GM19023 (cell line): ENCODE measurements around the gene TBC1D22A.

Experiments
- ATAC-seq: cut with Tn5 transposase; IDR thresholded peaks from one replicate; pipeline ENCODE4 v1.9.1; 2021; ENCODE audit warnings: mild to moderate bottlenecking, moderate library complexity; ENCODE audit not compliant: unreplicated experiment

The TBC1D22A gene

DNA sequence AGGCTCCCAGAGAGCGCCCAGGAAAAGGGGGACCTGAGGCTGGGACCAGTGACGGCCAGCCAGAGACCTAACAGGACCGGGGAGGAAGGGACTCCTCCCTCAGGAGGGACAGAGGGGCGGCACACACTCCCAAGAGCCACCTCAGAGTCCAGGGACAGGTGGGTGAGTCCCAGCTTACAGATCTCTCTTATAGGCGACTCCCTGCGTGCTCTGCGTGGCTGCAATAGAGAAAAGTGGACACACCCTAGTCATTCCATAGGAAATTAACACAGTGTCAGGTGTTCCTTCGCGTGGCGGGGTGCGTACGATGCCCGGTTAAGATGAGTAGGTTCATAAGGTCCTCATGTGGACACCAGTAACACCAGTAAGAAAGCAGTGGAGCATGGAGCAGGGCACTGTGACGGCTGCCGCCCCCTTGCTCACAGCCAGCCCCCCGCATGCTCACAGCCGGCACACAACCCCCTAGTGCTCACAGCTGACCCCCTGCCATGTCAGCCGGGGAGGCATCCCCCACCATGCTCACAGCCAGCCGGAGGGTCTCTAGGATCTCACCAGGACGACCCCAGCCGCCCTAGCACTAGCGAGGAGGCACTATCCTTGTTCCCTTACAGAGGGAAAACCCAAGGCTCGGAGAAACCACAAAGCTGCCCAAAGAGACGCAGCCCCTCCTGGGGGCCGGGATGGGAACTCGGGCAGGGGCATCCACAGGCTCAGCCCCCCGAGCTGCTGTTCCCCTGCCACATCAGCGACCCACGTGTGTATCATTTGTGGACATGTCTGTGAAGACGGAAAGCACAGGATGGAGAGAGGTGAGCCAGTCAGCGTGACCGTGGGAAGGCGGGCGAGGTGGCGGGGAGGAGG, 426.8 kb downstream of the TBC1D22A start:
- no peak for ATAC-seq

GRCh38 chr22:47190276-47190956, 428.0 kb downstream of the TBC1D22A start:
- no peak for ATAC-seq

GRCh38 chr22:47190957-47191670, 428.7 kb downstream of the TBC1D22A start:
- ATAC-seq: no peak

- ATAC-seq: no peak
These were observed 429.5 kb downstream of the TBC1D22A start for GRCh38 chr22:47191671-47192650.

- ATAC-seq: no peak
These were observed 430.4 kb downstream of the TBC1D22A start for GRCh38 chr22:47192651-47193437.

- no peak for ATAC-seq
These were observed 431.3 kb downstream of the TBC1D22A start for GRCh38 chr22:47193606-47194329.

DNA sequence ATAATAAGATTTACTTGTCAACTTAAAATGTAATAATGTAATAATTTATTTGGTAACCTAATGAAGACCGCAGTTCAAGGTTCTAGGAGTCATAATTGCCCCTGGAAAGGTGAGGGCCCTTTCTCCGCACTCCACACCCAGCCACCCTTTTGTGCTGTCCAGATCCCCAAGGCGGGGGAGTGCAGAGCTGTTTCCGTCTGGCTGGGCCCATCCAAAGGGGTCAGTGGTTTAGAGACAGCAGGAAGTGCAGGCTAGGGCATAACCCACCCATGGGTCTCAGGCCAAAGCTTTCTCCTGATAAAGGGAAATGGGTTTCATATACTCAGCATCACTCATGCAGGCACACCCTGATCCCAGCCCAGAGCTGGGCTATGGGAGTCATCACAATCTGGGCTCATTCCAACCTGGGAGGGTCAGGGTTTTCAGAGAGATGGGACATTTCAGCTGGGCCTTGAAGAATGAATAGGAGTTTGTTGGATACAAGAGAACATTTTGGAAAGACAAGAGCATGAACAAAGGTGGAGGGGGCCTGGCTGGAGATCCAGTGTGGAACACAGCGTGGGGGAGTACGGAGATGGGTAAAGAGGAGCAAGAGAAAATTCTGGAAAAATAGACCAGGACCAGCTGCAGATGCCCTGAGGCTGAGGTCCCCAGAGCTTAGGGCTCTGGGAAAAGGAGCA, 432.2 kb downstream of the TBC1D22A start:
- ATAC-seq: no peak

DNA sequence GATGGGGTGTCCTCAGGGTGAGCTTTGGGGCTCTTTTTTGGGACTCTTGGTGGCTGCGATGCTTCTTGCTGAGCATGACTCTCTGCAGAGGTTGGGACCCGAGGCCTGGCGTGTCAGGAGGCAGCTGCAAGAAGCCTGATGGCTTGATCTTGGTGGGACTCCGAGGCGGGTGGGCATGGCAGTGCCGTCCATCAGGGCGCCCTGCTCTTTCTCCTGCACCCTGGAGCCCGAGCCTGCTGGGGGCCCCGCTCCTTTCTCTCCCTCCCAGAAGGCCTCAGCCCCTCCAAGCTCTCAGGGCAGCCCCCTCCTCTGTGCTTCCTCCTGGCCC, 432.7 kb downstream of the TBC1D22A start:
- ATAC-seq: no peak

DNA sequence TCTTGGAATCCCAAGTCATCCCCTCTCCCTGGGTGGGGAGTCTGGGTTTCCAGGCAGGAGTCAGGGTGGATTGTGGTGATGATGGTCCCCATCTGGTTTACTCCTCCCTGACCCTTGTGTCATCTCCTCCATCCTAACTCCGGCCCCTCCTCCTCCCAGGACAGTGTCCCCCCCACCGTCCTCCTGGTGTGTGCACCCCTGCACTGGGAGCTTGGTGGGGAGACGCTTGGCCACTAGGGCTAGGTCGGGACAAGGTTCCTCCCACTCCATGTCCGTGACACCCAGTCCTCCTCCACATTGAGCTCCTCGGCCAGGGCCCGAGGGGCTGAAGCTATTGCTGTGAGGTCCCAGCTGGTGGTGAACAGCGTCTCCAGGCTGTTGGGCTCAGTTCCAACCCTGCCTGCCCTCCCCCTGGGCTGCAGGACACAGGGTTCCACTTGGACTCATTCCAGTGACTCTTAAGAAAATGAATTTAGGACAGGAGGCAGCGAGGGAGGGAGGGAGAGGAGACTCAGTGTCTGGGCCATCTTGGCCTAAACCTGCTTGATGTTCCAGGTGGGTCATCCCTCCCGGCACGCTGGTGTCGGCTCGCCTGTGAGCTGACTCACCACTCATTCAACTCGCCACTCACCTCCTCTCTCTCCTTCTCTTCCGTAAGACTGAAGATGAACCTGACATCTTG, 433.2 kb downstream of the TBC1D22A start:
- no peak for ATAC-seq

GRCh38 chr22:47196166-47196849, 433.9 kb downstream of the TBC1D22A start:
- ATAC-seq: no peak

DNA sequence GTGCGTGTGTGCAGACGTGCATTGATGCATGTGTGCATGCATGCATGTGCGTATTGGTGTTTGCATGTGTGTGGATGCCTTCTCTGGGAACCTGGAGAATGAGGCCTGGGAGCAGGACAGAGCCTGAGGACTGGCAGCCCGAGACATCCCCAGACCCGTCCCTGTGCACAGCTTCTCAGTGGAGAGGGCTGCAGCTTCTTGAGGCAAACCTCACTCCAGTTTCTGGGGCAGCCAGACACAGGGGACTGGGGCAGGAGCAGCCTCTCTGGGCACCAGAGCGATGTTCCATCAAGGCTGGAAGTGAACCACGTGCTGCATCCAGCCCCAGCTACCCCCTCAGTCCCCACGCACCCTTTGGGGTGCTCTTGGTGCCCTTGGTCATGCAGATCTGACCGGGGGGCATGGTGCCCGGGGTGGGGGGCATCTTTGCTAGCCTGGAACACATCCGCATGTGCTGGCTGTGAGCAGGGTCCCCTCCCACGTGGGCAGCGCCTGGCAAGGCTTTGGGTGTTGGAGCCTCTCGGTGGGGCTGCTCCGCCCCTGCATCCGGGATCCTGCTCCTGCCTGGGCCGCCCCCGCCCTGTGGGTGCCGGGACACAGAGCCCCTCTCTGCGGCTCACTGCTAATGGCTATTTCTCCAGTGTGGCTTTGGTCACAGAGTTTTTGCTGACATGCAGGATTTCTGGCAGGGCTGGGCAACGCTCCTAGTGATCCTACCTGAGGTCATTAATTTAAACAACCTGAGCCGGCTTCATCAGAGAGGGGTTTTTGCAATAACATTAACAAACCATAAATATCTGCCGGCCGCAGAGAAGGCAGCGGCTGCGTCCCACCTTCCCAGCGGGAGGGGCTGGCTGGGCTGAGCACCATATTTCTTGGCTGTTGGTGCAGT, 434.7 kb downstream of the TBC1D22A start:
- no peak for ATAC-seq

DNA sequence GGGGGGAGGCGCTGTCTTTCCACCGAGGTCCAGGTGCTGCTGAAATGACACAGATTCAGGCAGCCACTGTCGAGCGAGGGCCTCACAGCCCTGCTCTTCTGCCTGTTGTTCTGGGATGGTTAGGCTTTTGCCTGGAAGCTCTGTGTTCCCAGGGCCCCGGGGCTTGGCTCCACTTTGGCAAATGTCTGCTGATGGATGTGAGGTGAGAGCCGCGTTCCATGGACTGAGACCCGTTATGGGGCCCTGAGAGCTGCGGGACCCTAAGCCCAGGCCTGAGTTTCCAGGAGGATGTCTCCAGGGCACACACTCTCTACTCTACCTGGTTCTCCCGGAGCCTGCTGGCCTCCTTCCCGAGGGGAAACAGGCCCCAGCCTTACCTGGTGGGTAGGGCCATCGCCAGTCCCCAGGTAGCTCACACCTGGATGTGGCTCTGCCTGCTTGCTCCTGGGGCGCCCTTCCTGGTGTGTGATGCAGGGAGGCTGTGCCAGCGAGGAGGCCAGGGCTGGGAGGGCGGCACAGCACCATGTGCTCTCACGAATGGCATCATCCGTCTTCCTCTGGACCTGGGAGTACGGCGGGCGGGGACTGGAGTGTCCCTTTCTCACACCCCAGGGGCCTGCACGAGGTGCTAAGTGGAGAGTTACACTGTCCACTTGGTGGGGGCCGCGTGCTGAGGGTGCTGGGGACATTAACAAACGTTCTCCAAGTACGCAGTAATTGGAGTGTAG, 435.5 kb downstream of the TBC1D22A start:
- ATAC-seq: no peak

DNA sequence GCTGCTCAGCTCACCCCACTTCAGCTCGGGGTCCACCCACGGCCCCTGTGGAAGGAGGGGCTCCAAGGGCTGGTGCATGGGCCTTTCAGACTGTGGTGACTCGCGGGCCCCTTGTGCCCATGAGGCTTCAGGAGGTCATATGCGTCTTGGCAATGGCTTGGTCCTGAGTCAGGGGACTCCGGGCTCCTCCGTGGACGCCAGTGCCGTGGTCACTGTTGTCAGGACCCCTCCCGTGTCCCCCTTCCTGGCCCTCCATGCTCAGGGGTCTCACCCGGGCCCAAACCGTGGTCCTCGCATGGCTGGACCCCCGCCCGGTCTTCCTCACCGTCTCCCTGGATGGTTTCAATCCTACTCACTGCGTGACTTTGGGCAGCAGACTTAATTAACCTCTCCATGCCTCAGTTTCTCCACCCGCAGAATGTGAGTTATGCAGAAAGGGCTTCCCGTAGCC, 436.4 kb downstream of the TBC1D22A start:
- ATAC-seq: no peak

DNA sequence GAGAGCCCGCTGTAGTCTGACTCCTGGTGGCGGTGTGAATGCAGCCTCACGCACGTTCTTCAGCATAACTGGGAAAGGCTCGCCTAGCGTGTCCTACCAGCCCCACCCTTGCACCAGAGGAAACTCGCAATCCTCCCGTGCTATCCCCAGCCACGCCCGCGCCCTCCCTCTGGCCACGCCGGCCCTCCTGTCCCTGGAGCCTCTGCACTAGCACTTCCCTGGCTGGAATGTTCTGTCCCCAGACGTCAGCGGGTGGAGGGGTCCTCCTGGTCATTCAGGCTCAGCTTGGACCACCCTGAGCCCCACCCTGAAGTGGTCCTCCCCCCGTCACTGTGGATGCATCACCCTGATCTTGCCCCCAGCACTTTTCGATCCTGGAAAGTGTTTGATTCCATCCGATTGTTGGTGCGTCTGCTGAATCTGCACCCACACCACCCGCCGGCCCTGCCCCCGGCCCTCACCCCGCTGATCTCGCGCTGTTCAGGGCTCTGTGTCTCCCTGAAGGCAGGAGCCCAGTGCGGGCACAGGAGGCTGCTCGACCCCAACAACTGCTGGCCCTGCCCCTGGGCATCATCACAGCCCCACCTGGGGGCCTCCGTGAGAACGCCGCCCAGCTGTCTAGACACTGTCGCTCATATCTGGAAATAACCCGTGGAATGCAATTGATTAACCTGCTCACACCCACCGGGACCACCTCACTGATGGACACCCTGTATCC, 437.0 kb downstream of the TBC1D22A start:
- ATAC-seq: no peak

- no peak for ATAC-seq
These were observed 437.5 kb downstream of the TBC1D22A start for GRCh38 chr22:47199979-47200272.
